ENCODE measurements around the gene PRKN.

DNA sequence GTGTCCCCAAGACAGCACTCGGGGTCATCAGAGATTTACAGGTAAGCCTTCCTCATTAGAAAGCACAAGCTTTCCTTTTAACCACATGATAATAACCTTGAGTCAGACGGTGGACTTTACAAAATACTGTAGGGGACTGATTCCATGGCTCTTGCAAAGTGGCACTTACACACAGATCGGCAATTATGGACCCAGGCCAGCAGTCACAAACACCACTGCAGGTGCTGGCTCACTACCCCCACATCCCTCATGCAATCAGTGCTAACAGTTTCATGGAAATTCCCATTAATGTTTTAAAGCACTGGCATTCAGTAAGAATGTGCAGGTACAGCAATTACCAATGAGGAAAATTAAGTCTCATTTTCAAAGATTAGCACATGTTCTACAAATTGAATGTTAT, 516.5 kb downstream of the PRKN start:
- TF ChIP-seq POLR2A (IDR thresholded peaks at IDR 0.05; ENCODE audit: low read length) = no peak
- no peak for TF ChIP-seq GATA1 (IDR thresholded peaks at IDR 0.05; ENCODE audit: low read depth, low read length)
